RWPE2 (cell line): Measurements from ENCODE around the gene ANO7.

Source experiments
- ATAC-seq: fragments of 200-7000 bp; cut with Tn5 transposase; 3 replicates; pipeline ENCODE4 v1.9.1; 2021; ENCODE audit warnings: low read depth
- DNase-seq: peaks from one replicate; pipeline ENCODE4 v3.0.0-alpha.2; 2020; ENCODE audit warnings: low spot score
- H3K27ac ChIP-seq: fragments of 450-650 bp; 2 replicates; pipeline ENCODE4 v1.5.1; 2017; ENCODE audit warnings: mild to moderate bottlenecking; ENCODE audit not compliant: poor library complexity, severe bottlenecking
- H3K27me3 ChIP-seq: fragments of 250-450 bp; sonication (Bioruptor Pico); 2 replicates; pipeline ENCODE4 v1.5.1; 2021; ENCODE audit warnings: mild to moderate bottlenecking, moderate library complexity; ENCODE audit not compliant: insufficient read depth, poor library complexity, severe bottlenecking
- H3K36me3 ChIP-seq: fragments of 250-450 bp; sonication (Bioruptor Pico); 2 replicates; pipeline ENCODE4 v1.5.1; 2020; ENCODE audit warnings: low read depth, mild to moderate bottlenecking, moderate library complexity
- H3K4me1 ChIP-seq: fragments of 250-450 bp; sonication (Bioruptor Pico); 2 replicates; pipeline ENCODE4 v1.5.1; 2021; ENCODE audit warnings: mild to moderate bottlenecking, moderate library complexity; ENCODE audit not compliant: insufficient read depth, poor library complexity, severe bottlenecking
- H3K4me3 ChIP-seq: fragments of 250-450 bp; sonication (Bioruptor Pico); 2 replicates; pipeline ENCODE4 v1.5.1; 2021; ENCODE audit warnings: mild to moderate bottlenecking, moderate library complexity; ENCODE audit not compliant: severe bottlenecking
- H3K9me3 ChIP-seq: fragments of 250-450 bp; sonication (Bioruptor Pico); 2 replicates; pipeline ENCODE4 v1.5.1; 2021; ENCODE audit warnings: mild to moderate bottlenecking, moderate library complexity; ENCODE audit not compliant: severe bottlenecking
- CTCF ChIP-seq: fragments of 450-650 bp; IDR thresholded peaks from one replicate; pipeline ENCODE4 v1.5.1; 2017; ENCODE audit warnings: mild to moderate bottlenecking, moderate library complexity; ENCODE audit not compliant: poor library complexity, severe bottlenecking

Gene ANO7

GRCh38 chr2:241182531-241183133 lies 5.8 kb upstream of the ANO7 start:
- no peak for TF ChIP-seq CTCF
- H3K27me3 ChIP-seq: no peaks in the 10 kb centered on the region
- no peak overlapping the region for H3K4me3 ChIP-seq
- H3K27ac ChIP-seq: no peak overlapping the region
- H3K36me3 ChIP-seq: no peaks in the 10 kb centered on the region
- ATAC-seq (no peak), DNase-seq (no peak)
- H3K4me1 ChIP-seq: no peaks in the 10 kb centered on the region
- H3K9me3 ChIP-seq: no peaks in the 10 kb centered on the region

DNA sequence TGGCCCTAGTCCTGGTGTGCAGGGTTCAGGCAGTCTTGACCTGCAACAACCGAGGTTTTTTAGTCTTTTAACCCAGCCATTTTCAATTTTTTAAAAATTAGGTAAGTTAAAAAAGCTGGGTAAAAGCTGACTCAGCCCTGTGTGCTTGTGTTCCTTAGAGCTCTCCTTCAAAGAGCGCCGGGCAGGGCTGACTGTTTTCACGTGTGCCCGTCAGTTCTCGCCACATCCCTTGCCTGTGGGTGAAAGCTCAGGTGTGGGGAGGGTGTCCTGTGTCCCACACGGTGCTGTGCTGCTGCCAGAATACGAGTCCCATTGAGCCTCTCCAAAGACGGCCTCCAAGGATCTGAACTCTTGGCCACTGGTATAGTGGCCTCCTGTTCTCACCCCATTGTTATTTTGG lies 5.3 kb upstream of the ANO7 start:
- H3K4me1 ChIP-seq: no peaks in the 10 kb centered on the region
- TF ChIP-seq CTCF: no peak
- DNase-seq (no peak), ATAC-seq (no peak)
- no peaks in the 10 kb centered on the region for H3K36me3 ChIP-seq
- no peaks in the 10 kb centered on the region for H3K9me3 ChIP-seq
- no peaks in the 10 kb centered on the region for H3K27me3 ChIP-seq
- no peak overlapping the region for H3K4me3 ChIP-seq
- no peak overlapping the region for H3K27ac ChIP-seq

- Histone ChIP-seq H3K4me3 (no peak overlapping the region), H3K27me3 (no peaks in the 10 kb centered on the region), H3K36me3 (no peaks in the 10 kb centered on the region), H3K9me3 (no peaks in the 10 kb centered on the region), H3K27ac (no peak overlapping the region), H3K4me1 (no peaks in the 10 kb centered on the region)
- no peak for TF ChIP-seq CTCF
- DNase-seq: no peak
- no peak for ATAC-seq
Observed at GRCh38 chr2:241184901-241185300, 3.6 kb upstream of the ANO7 start.

GRCh38 chr2:241185961-241186360 lies 2.5 kb upstream of the ANO7 start:
- Histone ChIP-seq H3K4me3 (no peak overlapping the region), H3K4me1 (no peaks in the 10 kb centered on the region), H3K27ac (no peak overlapping the region), H3K27me3 (no peaks in the 10 kb centered on the region), H3K36me3 (no peaks in the 10 kb centered on the region), H3K9me3 (no peaks in the 10 kb centered on the region)
- TF ChIP-seq CTCF: no peak
- DNase-seq (no peak), ATAC-seq (no peak)

DNA sequence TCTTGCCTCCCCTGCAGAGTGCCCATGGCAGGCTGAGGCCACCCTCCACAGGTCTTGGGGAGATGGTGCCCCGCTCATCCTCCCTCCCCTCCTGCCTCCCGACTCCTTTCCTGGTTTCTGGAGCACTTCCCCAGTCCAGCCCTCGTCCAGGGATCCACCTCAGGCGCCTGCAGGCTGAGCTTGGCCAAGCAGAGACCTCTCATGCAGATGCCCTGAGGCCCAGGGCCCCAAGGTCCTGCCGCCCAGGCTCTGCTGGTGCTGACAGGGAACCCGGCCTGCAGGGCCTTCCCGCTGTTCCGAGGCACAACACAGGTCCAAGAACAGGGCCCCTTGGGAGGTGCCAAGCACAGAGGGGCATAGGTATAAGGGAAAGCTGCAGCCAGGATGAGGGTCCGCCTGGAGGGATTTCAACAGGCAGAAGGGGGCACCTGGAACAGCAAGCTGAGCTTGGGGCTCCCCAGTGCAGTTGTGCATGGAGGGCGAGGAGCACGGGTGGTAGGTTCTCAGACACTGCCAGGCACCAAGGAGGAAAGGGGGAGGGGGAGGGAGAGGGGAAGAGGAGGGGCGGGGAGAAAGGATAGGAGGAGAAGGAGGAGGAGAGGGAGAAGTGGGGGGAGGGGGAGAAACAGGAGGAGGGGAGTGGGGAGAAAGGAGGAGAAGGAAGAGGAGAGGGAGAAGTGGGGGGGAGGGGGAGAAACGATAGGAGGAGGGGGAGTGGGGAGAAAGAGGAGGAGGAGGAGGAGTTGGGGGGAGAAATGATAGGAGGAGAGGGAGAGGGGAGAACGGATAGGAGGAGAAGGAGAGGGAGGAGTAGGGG lies 1.2 kb upstream of the ANO7 start:
- TF ChIP-seq CTCF: no peak
- Histone ChIP-seq H3K9me3 (no peaks in the 10 kb centered on the region), H3K4me1 (no peaks in the 10 kb centered on the region), H3K4me3 (no peak overlapping the region), H3K27ac (no peak overlapping the region), H3K36me3 (no peaks in the 10 kb centered on the region), H3K27me3 (no peaks in the 10 kb centered on the region)
- DNase-seq: no peak
- ATAC-seq: no peak
